HG02981 (cell line): ENCODE measurements around the gene BGN.

Source experiments
- ATAC-seq: cut with Tn5 transposase; IDR thresholded peaks from one replicate; pipeline ENCODE4 v1.9.1; 2021; ENCODE audit warnings: mild to moderate bottlenecking, moderate library complexity; ENCODE audit not compliant: unreplicated experiment

The BGN gene

DNA sequence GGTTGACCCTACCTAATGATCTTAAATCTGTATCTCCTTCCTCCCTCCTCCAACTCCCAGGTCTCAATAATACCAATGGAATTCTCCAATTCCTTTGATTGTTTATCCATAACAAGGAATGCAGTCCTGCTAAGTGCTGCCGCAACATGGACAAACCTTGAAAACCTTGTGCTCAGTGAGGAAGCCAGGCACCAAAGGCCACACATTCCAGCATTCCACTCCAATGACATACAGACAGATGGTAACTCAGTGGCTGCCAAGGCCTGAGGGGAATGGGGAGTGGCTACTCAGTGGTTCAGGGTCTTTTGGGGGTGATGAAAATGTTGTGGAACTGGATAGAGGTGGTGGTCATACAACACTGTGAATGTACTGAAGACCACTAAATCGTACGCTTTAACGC is 34.8 kb upstream of the BGN start:
- no peak for ATAC-seq

- no peak for ATAC-seq
Observed at GRCh38 chrX:153460826-153461225, 34.0 kb upstream of the BGN start.

- no peak for ATAC-seq
Observed at GRCh38 chrX:153462291-153462690, 32.5 kb upstream of the BGN start.

GRCh38 chrX:153463031-153463430 is 31.7 kb upstream of the BGN start:
- no peak for ATAC-seq

GRCh38 chrX:153463556-153463955 is 31.2 kb upstream of the BGN start:
- ATAC-seq, result no peak

- ATAC-seq, result no peak
Observed at GRCh38 chrX:153464116-153464515, 30.7 kb upstream of the BGN start.

- ATAC-seq, result no peak
Observed at GRCh38 chrX:153465691-153466380, 28.9 kb upstream of the BGN start.

GRCh38 chrX:153468008-153468580 is 26.7 kb upstream of the BGN start:
- no peak for ATAC-seq

GRCh38 chrX:153469811-153470410 is 24.9 kb upstream of the BGN start:
- peak; percentile 38 for ATAC-seq

- ATAC-seq, result peak; percentile 81
Observed at GRCh38 chrX:153470411-153471363, 24.1 kb upstream of the BGN start, which contains the start of gene HAUS7. HAUS7 (minus strand) TSS chrX:153470576; CDS start chrX:153470557, 19 bp downstream.

DNA sequence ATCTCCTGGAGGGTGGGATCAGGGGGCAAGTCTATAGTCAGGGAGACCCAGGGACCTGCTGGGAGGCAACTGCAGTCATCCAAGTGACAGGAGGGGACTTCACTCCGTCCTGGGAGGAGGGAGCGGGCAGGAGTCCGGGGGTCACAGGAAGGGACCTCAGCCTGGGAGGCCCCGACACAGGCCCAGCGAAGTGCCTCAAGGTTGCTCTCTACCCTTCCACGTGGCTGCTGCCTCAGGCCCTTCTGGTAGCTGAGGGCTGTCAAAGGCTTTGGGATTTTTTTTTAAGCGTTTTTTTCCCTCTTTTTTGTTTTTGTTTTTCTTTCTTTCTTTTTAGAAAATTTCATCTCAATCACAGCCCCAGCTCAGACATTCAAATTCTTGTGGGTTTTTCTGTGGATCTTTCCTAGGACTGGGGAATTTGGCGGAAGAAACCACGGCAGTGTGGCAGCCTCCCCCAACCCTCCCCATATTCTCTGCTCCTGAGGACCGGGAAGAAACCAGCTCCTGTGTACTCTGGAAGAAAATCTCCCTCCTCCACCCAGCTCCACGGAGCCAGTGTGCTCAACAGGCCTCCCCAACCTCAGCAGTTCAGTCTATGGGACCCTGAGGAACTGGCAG is 23.0 kb upstream of the BGN start:
- no peak for ATAC-seq

- ATAC-seq, result no peak
Observed at GRCh38 chrX:153473126-153473525, 21.7 kb upstream of the BGN start.

GRCh38 chrX:153474266-153474665 is 20.5 kb upstream of the BGN start:
- no peak for ATAC-seq

- no peak for ATAC-seq
Observed at GRCh38 chrX:153474718-153475117, 20.1 kb upstream of the BGN start.

- ATAC-seq, result no peak
Observed at GRCh38 chrX:153475271-153475670, 19.5 kb upstream of the BGN start.

GRCh38 chrX:153475751-153476281 is 19.0 kb upstream of the BGN start:
- ATAC-seq, result no peak

GRCh38 chrX:153476666-153477363 is 18.0 kb upstream of the BGN start:
- ATAC-seq, result no peak

DNA sequence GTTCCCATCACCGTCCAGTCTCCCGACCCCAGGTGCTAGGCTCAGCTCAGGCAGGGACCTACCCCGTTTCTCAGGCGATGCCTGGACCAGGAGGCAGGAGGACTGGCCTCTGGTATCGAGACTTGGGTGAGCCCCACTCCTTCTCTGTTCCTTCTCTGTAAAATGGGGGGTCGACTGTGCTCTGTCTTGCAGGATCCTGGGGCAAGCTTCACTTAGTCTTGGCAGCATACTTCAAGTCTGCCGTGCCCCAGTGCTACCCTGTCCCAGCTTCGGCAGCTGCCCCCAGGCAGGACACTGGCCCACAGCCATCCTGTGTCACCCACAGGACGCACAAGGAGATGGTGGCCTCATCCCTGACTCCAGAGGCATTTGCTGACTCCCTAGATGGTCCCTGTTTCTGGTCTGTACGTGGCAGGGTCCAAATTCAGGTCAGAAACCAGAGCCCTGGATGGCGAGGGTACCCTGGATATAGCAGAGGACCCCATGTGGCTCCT is 17.4 kb upstream of the BGN start:
- ATAC-seq, result no peak

DNA sequence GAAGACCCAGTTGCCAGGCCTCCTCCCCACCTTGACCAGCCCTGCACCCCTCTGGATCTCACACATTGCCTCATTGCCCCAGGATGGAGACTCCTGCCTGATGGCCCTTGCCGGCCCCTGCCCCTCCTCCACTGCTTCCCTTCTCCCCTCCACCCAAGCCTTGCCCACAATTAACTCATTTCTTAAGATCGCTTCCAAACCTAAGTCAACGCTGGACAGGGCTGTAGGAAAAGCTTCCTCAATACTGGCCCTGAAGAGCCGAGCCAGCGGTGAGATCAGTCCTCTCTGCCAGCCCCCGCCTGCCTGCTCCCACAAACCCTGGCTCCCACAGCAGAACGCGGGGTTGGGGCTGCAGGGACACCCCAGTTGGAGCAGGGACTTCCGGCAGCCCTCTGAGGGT is 16.9 kb upstream of the BGN start:
- ATAC-seq, result no peak

- ATAC-seq, result no peak
Observed at GRCh38 chrX:153478746-153479145, 16.0 kb upstream of the BGN start.
